SU-DHL-6 (cell line): ENCODE results near the gene IAPP.
"Not testable (repeated sequence)": the region's sequence is repeated elsewhere in the genome, so short reads cannot be mapped to it uniquely, and the experiment has no call there.

ENCODE experiments used
- H2AFZ ChIP-seq: fragments of 200-600 bp; sonication (generic); 2 replicates; pipeline ENCODE4 v1.6.1; 2014; ENCODE audit warnings: low read depth, mild to moderate bottlenecking, moderate library complexity, mixed read lengths, antibody characterized with exemption, low read length; ENCODE audit not compliant: severe bottlenecking
- H3F3A ChIP-seq: fragments of 200-600 bp; shearing (Covaris generic); 2 replicates; pipeline ENCODE4 v1.6.0; 2016; ENCODE audit warnings: antibody characterized with exemption, mild to moderate bottlenecking; ENCODE audit not compliant: insufficient read depth
- H3K27ac ChIP-seq: fragments of 200-600 bp; sonication (generic); 2 replicates; pipeline ENCODE4 v1.5.1; 2016; ENCODE audit warnings: low read depth, mild to moderate bottlenecking, low read length, moderate library complexity, mixed read lengths
- H3K27me3 ChIP-seq: fragments of 200-600 bp; sonication (generic), shearing (Covaris generic); 2 replicates; pipeline ENCODE4 v1.6.0; 2014; ENCODE audit warnings: mild to moderate bottlenecking, low read length
- H3K36me3 ChIP-seq: fragments of 200-600 bp; sonication (generic); 2 replicates; pipeline ENCODE4 v1.6.1; 2014; ENCODE audit warnings: mild to moderate bottlenecking, low read length, mixed read lengths
- H3K4me2 ChIP-seq: fragments of 300-600, 200-600 bp; shearing (Covaris generic), sonication (generic); 2 replicates; pipeline ENCODE4 v1.6.0; 2014; ENCODE audit warnings: low read length, low read depth, mild to moderate bottlenecking; ENCODE audit not compliant: poor library complexity, severe bottlenecking
- H3K4me3 ChIP-seq: fragments of 200-600 bp; sonication (generic); 2 replicates; pipeline ENCODE4 v1.5.1; 2014; ENCODE audit warnings: antibody characterized with exemption, low read length, mild to moderate bottlenecking, mixed read lengths; ENCODE audit not compliant: insufficient read depth, poor library complexity, severe bottlenecking
- H3K79me2 ChIP-seq: fragments of 200-600 bp; sonication (generic); 2 replicates; pipeline ENCODE4 v1.6.1; 2014; ENCODE audit warnings: mild to moderate bottlenecking, low read length, moderate library complexity; ENCODE audit not compliant: insufficient read depth
- H3K9ac ChIP-seq: fragments of 200-600 bp; sonication (generic); 2 replicates; pipeline ENCODE4 v1.7.0; 2014; ENCODE audit warnings: mild to moderate bottlenecking, low read length
- H3K9me2 ChIP-seq: fragments of 200-600 bp; sonication (generic); replicated peaks from 2 replicates; pipeline ENCODE4 v1.6.1; 2014; ENCODE audit warnings: low read length; ENCODE audit not compliant: insufficient read depth
- H3K9me3 ChIP-seq: fragments of 200-600 bp; sonication (generic); 2 replicates; pipeline ENCODE4 v1.6.1; 2014; ENCODE audit warnings: low read length, mixed read lengths; ENCODE audit not compliant: insufficient read depth
- H4K20me1 ChIP-seq: fragments of 200-600 bp; sonication (generic); 2 replicates; pipeline ENCODE4 v1.6.1; 2014; ENCODE audit warnings: low read depth, mild to moderate bottlenecking, antibody characterized with exemption, low read length, moderate library complexity, mixed read lengths
- CTCF ChIP-seq: fragments of 200-600 bp; sonication (generic); IDR thresholded peaks from one replicate; pipeline ENCODE4 v1.5.1; 2017; ENCODE audit warnings: antibody characterized with exemption, mild to moderate bottlenecking, low read length, moderate library complexity; ENCODE audit not compliant: insufficient read depth, poor library complexity, severe bottlenecking
- EZH2phosphoT487 ChIP-seq: fragments of 200-600 bp; sonication (generic), shearing (Covaris generic); conservative IDR thresholded peaks from 2 replicates; pipeline ENCODE4 v1.6.1; 2018; ENCODE audit warnings: mild to moderate bottlenecking, antibody characterized with exemption, low read length, moderate library complexity, mixed read lengths

The IAPP gene

GRCh38 chr12:21353487-21353886 is 19.2 kb upstream of the IAPP start:
- Histone ChIP-seq H3K4me3 (no peak overlapping the region), H3K79me2 (no peaks in the 10 kb centered on the region), H3K9me3 (no peaks in the 10 kb centered on the region), H3K9me2 (no peaks in the 10 kb centered on the region), H3K27ac (no peak overlapping the region), H4K20me1 (no peaks in the 10 kb centered on the region), H3K36me3 (no peaks in the 10 kb centered on the region), H3K27me3 (no peaks in the 10 kb centered on the region), H3K9ac (no peak overlapping the region), H3F3A (no peaks in the 10 kb centered on the region), H2AFZ (no peak overlapping the region), H3K4me2 (no peak overlapping the region)
- TF ChIP-seq EZH2phosphoT487 (no peak), CTCF (no peak)

GRCh38 chr12:21353948-21354347 is 18.8 kb upstream of the IAPP start:
- Histone ChIP-seq H3K9me2 (no peaks in the 10 kb centered on the region), H3K9ac (no peak overlapping the region), H4K20me1 (no peaks in the 10 kb centered on the region), H3K36me3 (no peaks in the 10 kb centered on the region), H3F3A (no peaks in the 10 kb centered on the region), H3K27ac (no peak overlapping the region), H3K4me2 (no peak overlapping the region), H3K79me2 (no peaks in the 10 kb centered on the region), H3K27me3 (no peaks in the 10 kb centered on the region), H3K4me3 (no peak overlapping the region), H3K9me3 (no peaks in the 10 kb centered on the region), H2AFZ (no peak overlapping the region)
- TF ChIP-seq CTCF (no peak), EZH2phosphoT487 (no peak)

- no peaks in the 10 kb centered on the region for H3K9me2 ChIP-seq
- H3K79me2 ChIP-seq = no peaks in the 10 kb centered on the region
- H3K36me3 ChIP-seq = no peaks in the 10 kb centered on the region
- H3F3A ChIP-seq = no peaks in the 10 kb centered on the region
- H2AFZ ChIP-seq = no peak overlapping the region
- no peak overlapping the region for H3K4me3 ChIP-seq
- no peak for TF ChIP-seq EZH2phosphoT487
- TF ChIP-seq CTCF = no peak
- H3K27ac ChIP-seq = no peak overlapping the region
- no peak overlapping the region for H3K9ac ChIP-seq
- H3K27me3 ChIP-seq = no peaks in the 10 kb centered on the region
- H4K20me1 ChIP-seq = no peaks in the 10 kb centered on the region
- H3K4me2 ChIP-seq = no peak overlapping the region
- no peaks in the 10 kb centered on the region for H3K9me3 ChIP-seq
Measured at GRCh38 chr12:21354641-21355040, 18.1 kb upstream of the IAPP start.

GRCh38 chr12:21360632-21361031 is 12.1 kb upstream of the IAPP start:
- H3K27ac ChIP-seq, H3K9me2 ChIP-seq, H3K4me2 ChIP-seq, H3K79me2 ChIP-seq, H3K36me3 ChIP-seq, H3K9ac ChIP-seq, H4K20me1 ChIP-seq, H3K4me3 ChIP-seq, H2AFZ ChIP-seq, H3K27me3 ChIP-seq, H3K9me3 ChIP-seq, H3F3A ChIP-seq: not testable (repeated sequence)
